HG02759 (cell line): ENCODE measurements around the gene GANAB.
"Not testable (repeated sequence)": the region's sequence is repeated elsewhere in the genome, so short reads cannot be mapped to it uniquely, and the experiment has no call there.

Experiments used
- ATAC-seq: cut with Tn5 transposase; IDR thresholded peaks from one replicate; pipeline ENCODE4 v1.9.1; 2021; ENCODE audit warnings: mild to moderate bottlenecking, moderate library complexity; ENCODE audit not compliant: unreplicated experiment

Gene GANAB

GRCh38 chr11:62621567-62622470 lies 24.6 kb downstream of the GANAB start, which contains the start of gene B3GAT3:
B3GAT3 (minus strand) TSS chr11:62621986; CDS start chr11:62621947, 39 bp downstream.
- peak; percentile 97 for ATAC-seq

GRCh38 chr11:62621027-62621566 lies 25.3 kb downstream of the GANAB start:
- no peak for ATAC-seq

GRCh38 chr11:62616957-62617356 lies 29.5 kb downstream of the GANAB start:
- ATAC-seq, result not testable (repeated sequence)

- ATAC-seq, result no peak
These were observed 30.9 kb downstream of the GANAB start for GRCh38 chr11:62615521-62615920.

- ATAC-seq, result no peak
These were observed 32.1 kb downstream of the GANAB start for GRCh38 chr11:62614275-62614674.

- ATAC-seq, result no peak
These were observed 33.1 kb downstream of the GANAB start for GRCh38 chr11:62613291-62613778.

- ATAC-seq, result peak; percentile 79
These were observed 33.8 kb downstream of the GANAB start, which contains the start of the genes EML3 and ROM1 for GRCh38 chr11:62612366-62613290. EML3 (minus strand) TSS chr11:62612775; CDS start chr11:62612457, 318 bp downstream. ROM1 (plus strand) TSS chr11:62613257; CDS start chr11:62613282, 25 bp downstream.

- peak; percentile 30 for ATAC-seq
These were observed 34.6 kb downstream of the GANAB start for GRCh38 chr11:62611705-62612365.

GRCh38 chr11:62610814-62611704 lies 35.4 kb downstream of the GANAB start:
- no peak for ATAC-seq

GRCh38 chr11:62610403-62610802 lies 36.0 kb downstream of the GANAB start:
- ATAC-seq, result no peak

GRCh38 chr11:62608776-62609175 lies 37.6 kb downstream of the GANAB start:
- no peak for ATAC-seq

- ATAC-seq, result no peak
These were observed 38.7 kb downstream of the GANAB start for GRCh38 chr11:62607714-62608113.

GRCh38 chr11:62605902-62606301 lies 40.5 kb downstream of the GANAB start:
- ATAC-seq, result no peak

- no peak for ATAC-seq
These were observed 40.9 kb downstream of the GANAB start for GRCh38 chr11:62605467-62605866.

GRCh38 chr11:62604460-62605120 lies 41.8 kb downstream of the GANAB start:
- no peak for ATAC-seq

GRCh38 chr11:62603776-62604299 lies 42.6 kb downstream of the GANAB start:
- ATAC-seq, result no peak

GRCh38 chr11:62603072-62603408 lies 43.4 kb downstream of the GANAB start:
- ATAC-seq, result no peak
